Calu3 (cell line): ENCODE results near the gene PBX3. TPM values are rescaled to one million over a fixed set of nuclear protein-coding genes. Genes with fewer than 3 reads are reported as not detected.

Experiments used
- BruUV-seq: library from RNA; stranded (reverse); fragments of 400-500 nt; replicated peaks from 2 replicates; lab custom pipeline; 2021; lab: Mats Ljungman, UMichigan
- CTCF ChIA-PET: fragments of 300-600 bp; sonication (Branson Sonifier 250); formaldehyde crosslinking; loops from one replicate; lab custom pipeline; 2022; ENCODE audit warnings: antibody characterized with exemption; lab: Charles Lee
- DNase-seq: peaks from one replicate; pipeline ENCODE4 v3.0.0; 2022
- H3K27ac Mint-ChIP-seq: one replicate; pipeline ENCODE4 v1.8.0; 2022; ENCODE audit warnings: mixed read lengths; ENCODE audit not compliant: unreplicated experiment
- H3K27me3 Mint-ChIP-seq: one replicate; pipeline ENCODE4 v1.8.0; 2022; ENCODE audit warnings: mixed read lengths; ENCODE audit not compliant: unreplicated experiment
- H3K36me3 Mint-ChIP-seq: one replicate; pipeline ENCODE4 v1.8.0; 2022; ENCODE audit warnings: mild to moderate bottlenecking, moderate library complexity, mixed read lengths; ENCODE audit not compliant: insufficient read depth, unreplicated experiment
- H3K4me1 Mint-ChIP-seq: one replicate; pipeline ENCODE4 v1.8.0; 2022; ENCODE audit warnings: mild to moderate bottlenecking, low read depth, mixed read lengths; ENCODE audit not compliant: unreplicated experiment
- H3K4me3 Mint-ChIP-seq: one replicate; pipeline ENCODE4 v1.8.0; 2022; ENCODE audit warnings: mild to moderate bottlenecking, low read depth, moderate library complexity, mixed read lengths; ENCODE audit not compliant: unreplicated experiment
- H3K9me3 Mint-ChIP-seq: one replicate; pipeline ENCODE4 v1.8.0; 2022; ENCODE audit warnings: low read depth, mixed read lengths; ENCODE audit not compliant: unreplicated experiment
- CTCF ChIP-seq: fragments of 200-600 bp; IDR thresholded peaks from one replicate; pipeline ENCODE4 v1.8.0; 2022; ENCODE audit warnings: antibody characterized with exemption; ENCODE audit not compliant: unreplicated experiment
- intact Hi-C: fragments of 100-400 bp; cut with micrococcal nuclease; formaldehyde crosslinking; loops from one replicate; pipeline ENCODE4 v1.10.0; 2022; ENCODE audit not compliant: unreplicated experiment
- total RNA-seq: library from RNA; stranded (reverse); gene quantifications from 2 replicates; pipeline ENCODE4 v1.2.3, GENCODE V29; 2022

Gene PBX3
- total RNA-seq, 1 experiment from 2014 or later = 8.0 TPM

- BruUV-seq = no TSS peak
- intact Hi-C loops = no loop called here
- CTCF ChIA-PET = no interaction called here
- peaks cover 8% of the 10 kb centered on the region for H3K4me1 Mint-ChIP-seq
- TF ChIP-seq CTCF = no peak
- no peaks in the 10 kb centered on the region for H3K9me3 Mint-ChIP-seq
- no peak for DNase-seq
- no peak overlapping the region for H3K27ac Mint-ChIP-seq
- H3K4me3 Mint-ChIP-seq = no peak overlapping the region
- H3K27me3 Mint-ChIP-seq = no peaks in the 10 kb centered on the region
- no peaks in the 10 kb centered on the region for H3K36me3 Mint-ChIP-seq
Observed at GRCh38 chr9:125852386-125852785, 105.2 kb downstream of the PBX3 start.

GRCh38 chr9:125854553-125855275, 107.5 kb downstream of the PBX3 start:
- DNase-seq = no peak
- Mint-ChIP-seq H3K9me3 (no peaks in the 10 kb centered on the region), H3K4me1 (peaks cover 8% of the 10 kb centered on the region), H3K27ac (no peak overlapping the region), H3K36me3 (no peaks in the 10 kb centered on the region), H3K27me3 (no peaks in the 10 kb centered on the region), H3K4me3 (no peak overlapping the region)
- TF ChIP-seq CTCF = no peak
- no TSS peak for BruUV-seq
- intact Hi-C loops = no loop called here
- CTCF ChIA-PET = no interaction called here

- no peak for TF ChIP-seq CTCF
- no TSS peak for BruUV-seq
- no peak overlapping the region for H3K4me3 Mint-ChIP-seq
- CTCF ChIA-PET = no interaction called here
- intact Hi-C loops = no loop called here
- H3K9me3 Mint-ChIP-seq = no peaks in the 10 kb centered on the region
- H3K27me3 Mint-ChIP-seq = no peaks in the 10 kb centered on the region
- no peaks in the 10 kb centered on the region for H3K36me3 Mint-ChIP-seq
- DNase-seq = no peak
- H3K4me1 Mint-ChIP-seq = no peaks in the 10 kb centered on the region
- no peak overlapping the region for H3K27ac Mint-ChIP-seq
Observed at GRCh38 chr9:125856331-125856730, 109.2 kb downstream of the PBX3 start.

DNA sequence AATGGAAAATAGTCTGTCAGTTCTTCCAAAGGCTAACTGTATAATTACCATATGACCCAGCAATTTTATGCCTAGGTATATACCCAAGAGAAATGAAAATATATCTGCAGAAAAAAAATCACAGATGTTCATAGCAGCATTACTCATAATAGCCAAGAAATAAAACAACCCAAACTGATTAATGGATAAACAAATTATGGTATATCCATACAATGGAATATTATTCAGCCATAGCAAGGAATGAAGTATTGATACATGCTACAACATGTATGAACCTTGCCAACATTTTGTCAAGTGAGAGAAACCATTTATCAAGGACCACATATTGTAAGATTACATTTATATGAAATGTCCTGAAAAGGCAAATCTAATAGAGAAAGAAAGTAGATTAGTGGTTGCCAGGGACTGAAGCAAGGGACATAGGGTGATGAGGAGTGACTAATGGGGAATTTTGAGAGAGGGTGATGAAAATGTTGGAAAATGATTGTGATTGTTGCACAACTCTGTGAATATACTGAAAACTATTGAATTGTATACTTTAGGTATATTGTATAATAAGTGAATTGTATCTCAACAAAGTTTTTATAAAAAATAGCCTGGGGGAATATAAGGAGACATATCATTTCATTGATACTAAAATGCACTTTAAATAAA, 114.4 kb downstream of the PBX3 start:
- peaks cover 2% of the 10 kb centered on the region for H3K9me3 Mint-ChIP-seq
- CTCF ChIA-PET = no interaction called here
- TF ChIP-seq CTCF = no peak

More for the DNA sequence above, 114.4 kb downstream of the PBX3 start:
- DNase-seq = no peak
- H3K36me3 Mint-ChIP-seq = no peaks in the 10 kb centered on the region
- no TSS peak for BruUV-seq
- no peak overlapping the region for H3K4me3 Mint-ChIP-seq
- no peaks in the 10 kb centered on the region for H3K27me3 Mint-ChIP-seq
- H3K4me1 Mint-ChIP-seq = no peaks in the 10 kb centered on the region
- no peak overlapping the region for H3K27ac Mint-ChIP-seq
- intact Hi-C loops = no loop called here
